GM19467 (cell line): ENCODE data around the gene CLIP4.
"Not testable (repeated sequence)": the region's sequence is repeated elsewhere in the genome, so short reads cannot be mapped to it uniquely, and the experiment has no call there.

Experiments
- ATAC-seq: cut with Tn5 transposase; IDR thresholded peaks from one replicate; pipeline ENCODE4 v1.9.1; 2021; ENCODE audit warnings: mild to moderate bottlenecking, moderate library complexity; ENCODE audit not compliant: unreplicated experiment

The CLIP4 gene

DNA sequence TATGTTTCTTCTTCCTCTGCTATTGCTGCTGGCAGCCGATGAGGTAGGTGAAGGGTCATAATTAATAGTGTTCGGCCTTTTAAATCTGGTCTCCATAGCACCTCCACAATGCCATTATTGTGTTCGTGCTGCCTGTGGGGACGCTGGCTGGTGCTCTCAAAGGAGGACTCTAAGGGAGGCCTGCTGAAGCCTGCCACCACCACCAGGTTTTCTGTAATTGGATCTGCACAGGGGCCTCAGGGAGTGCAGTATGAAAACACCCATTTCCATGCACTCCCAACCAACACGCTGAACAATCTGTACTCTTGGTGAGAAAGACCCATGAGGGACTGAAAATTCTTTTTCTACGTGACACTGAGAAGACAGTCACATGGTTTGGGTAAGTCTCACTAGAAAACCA lies 17.6 kb upstream of the CLIP4 start:
- no peak for ATAC-seq

DNA sequence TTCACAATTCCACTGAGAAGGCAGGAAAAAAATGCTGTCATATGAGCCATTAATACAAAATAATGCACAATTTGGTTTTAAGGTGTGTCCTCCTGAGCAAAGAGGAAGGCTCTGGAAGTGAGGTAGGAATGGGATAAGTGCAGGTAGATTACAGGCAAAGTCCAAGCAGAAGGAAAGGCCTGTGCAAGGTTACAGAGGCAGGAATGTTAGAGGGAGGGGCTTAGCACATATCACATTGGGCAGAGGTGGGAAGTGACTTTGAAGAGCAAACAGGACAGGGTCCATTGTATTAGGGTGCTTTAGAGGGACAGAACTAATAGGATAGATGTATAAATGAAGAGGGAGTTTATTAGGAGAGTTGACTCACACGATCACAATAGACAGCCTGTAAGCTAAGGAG lies 14.7 kb upstream of the CLIP4 start:
- ATAC-seq: no peak

DNA sequence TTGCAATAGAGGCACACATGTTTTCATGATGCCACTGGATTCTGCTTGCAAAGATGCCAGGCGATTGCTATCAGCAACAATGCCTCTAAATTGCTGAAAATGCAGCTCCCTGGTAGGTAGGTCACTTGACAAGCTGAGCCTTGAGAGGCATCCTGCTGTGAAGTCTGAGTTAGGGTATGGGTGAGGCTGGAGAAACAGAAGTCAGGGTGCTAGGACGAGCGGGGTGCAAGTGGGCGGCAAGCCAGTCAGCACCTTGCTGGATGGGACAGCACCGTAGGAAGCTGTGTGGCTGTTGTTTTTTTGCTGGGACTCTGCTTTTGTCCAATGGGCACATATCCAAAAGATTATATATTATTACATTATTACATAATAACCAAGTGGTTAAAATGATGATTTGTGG lies 10.5 kb upstream of the CLIP4 start:
- no peak for ATAC-seq

DNA sequence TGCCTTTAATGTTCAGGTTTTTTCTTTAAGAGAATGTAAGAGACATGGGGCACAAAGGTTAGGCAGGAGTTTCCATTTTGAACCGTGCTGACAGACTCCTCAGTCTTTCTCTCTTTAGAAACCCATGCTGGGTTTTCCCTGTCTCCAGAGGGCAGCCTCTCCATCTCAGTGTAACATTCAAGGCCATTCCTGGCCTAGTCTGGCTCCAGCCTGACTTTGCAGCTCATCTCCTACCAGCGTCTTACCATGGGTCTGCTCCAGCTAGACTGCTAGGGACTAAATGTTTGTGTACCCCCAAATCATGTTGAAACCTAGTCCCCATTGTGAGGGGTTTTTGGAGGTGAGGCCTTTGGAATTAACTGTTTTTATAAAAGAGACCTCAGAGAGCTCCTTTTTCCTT lies 9.8 kb upstream of the CLIP4 start:
- no peak for ATAC-seq

DNA sequence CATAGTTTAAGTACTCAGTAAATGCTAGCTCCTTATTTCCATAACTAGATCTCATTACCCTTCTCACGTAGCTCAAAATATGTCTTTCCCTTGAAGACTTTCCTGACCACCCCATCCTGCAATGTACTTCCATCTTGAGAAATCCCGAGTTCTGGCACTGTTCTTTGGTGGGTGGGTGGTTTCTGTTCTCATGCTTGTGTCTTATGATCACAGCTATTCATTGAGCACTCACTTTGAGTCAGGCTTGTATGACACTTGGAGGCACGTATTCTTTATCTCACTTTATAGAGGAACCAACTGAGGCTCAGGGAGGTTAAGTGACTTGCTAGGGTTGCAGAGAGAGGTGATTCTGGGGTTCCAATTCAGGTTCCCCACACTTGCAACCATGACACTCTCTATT lies 9.0 kb upstream of the CLIP4 start:
- ATAC-seq: no peak

- no peak for ATAC-seq
Observed at GRCh38 chr2:29106980-29107388, 8.2 kb upstream of the CLIP4 start.

- not testable (repeated sequence) for ATAC-seq
Observed at GRCh38 chr2:29107547-29107946, 7.7 kb upstream of the CLIP4 start.

GRCh38 chr2:29108225-29108624 lies 7.0 kb upstream of the CLIP4 start:
- ATAC-seq: no peak

- ATAC-seq: no peak
Observed at GRCh38 chr2:29109246-29109645, 6.0 kb upstream of the CLIP4 start.

DNA sequence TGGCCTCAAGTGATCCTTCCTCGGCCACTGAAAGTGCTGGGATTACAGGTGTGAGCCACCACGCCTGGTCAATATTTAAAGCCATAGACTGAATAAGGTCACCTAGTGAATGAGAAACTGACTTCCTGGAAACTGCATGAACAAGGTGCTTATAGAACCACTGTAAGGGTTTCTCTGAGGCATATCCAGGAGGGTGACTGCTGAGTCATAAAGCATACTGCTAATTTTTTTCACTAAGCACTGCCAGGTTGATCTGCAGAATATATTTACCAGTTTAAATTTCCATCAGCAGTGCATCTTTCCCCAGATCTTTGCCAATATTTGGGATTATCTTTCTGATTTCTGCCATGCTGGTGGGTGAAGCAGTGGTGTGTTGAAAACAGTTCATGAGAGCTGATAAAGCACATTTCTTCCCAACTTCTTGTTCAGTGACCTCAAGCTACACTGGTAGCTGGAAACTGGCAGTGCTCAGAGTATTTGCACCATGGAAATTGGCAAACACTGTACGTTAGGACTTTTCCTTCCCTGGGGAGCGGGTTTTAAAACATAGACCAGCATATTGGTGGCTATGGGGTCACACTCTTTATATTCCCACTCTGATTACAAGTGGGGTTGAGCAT lies 4.2 kb upstream of the CLIP4 start:
- ATAC-seq: no peak

DNA sequence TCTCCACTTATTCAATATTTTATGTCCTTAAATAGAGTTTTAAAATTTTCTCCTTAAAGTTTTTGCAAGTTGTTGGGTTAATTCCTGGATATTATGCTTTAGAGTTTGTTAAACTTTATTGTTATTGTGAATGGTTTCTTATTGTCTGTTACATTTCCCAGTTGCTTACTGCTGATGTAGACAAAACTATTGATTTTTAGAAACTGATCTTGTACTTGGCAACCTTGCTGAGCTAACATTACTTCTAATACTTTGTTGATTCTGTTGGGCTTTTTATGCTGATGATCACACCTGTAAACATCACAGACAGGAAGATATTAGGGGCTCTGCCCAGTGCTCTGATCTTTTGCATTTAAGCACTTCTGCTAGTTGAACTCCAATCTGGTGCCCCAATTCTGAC lies 2.8 kb upstream of the CLIP4 start:
- no peak for ATAC-seq

DNA sequence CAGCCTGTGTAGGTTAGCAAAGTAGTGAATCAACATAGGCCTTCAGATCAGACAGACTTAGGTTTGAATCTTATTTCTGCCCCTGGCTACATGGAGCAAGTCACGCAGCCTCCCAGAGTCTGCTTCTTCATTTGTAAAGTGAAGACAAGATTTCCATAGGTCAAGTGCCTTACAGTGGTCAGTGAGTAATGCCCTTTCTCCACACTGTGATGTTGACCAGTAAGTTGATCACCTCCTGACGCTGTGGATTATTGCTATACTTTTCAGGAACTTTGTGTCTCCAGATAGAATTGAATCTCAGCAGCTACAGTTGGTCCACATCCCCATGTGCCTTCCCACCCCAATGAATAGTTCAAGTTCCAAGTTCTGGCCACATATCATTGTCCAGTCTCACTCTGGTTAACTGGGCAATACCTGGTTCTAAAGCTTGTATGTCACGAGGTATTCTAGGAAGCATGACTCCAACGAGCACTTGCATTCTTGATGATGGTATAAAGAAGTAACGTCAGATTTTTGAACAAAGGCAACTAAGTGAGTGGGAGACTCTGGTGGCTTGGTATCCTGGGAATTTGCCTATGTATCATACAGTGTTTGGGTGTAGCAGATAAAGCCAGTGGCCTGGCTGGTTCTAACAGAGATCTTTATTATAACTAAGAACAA lies 2.1 kb upstream of the CLIP4 start:
- no peak for ATAC-seq

DNA sequence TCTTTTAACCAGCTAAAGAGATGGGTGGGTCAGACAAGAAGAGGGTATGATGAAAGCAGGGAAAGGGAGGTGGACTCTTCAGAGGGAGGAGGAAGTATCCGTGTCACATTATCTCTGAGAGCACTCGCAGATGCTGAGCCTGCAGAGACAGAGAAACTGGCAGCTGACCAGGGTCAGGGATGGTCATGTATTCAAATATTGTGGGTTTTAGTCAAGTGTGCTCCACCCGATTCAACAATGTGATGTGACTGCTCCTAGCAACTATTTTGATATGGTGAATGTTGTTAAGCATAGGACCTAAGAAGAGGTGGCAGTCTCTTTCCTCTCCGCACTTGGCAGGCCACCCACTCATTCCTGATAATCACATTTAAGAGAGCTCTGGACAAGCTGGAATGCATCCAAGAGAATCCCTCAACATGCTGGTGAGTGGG lies 1.3 kb upstream of the CLIP4 start:
- no peak for ATAC-seq

- no peak for ATAC-seq
Observed at GRCh38 chr2:29114586-29114945, 649 bp upstream of the CLIP4 start.

- no peak for ATAC-seq
Observed at GRCh38 chr2:29115797-29116781, 874 bp downstream of the CLIP4 start.

DNA sequence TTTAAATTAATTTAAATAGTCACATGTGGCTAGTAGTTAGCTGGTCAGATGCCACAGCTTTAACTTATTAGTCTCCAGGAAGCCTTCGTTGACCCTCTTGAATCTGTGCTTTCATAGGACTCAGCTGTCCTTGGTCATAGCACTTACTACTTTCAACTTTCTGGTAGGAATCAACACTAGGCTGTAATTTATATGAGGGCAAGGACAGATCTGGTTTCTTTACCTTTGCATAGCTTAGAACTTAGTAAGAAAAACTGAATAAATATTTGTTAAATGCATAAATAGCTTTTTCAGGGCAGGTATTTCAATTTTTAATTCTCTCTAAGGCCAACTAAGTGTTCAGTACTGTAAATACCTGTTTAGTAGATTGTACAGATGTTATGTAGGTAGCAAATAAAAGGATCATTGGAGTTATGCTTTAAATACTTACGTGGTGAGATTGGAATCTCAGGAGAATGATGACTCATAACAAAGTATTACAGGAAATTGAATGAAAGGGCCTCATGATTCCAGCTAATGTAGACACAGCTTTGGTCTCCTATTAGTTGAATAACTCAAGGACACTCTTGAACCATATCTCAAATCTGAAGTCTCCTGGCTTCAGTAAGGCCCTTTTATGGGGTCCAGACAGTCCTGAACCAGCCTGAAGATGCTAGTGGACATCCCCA lies 2.6 kb downstream of the CLIP4 start:
- no peak for ATAC-seq

- ATAC-seq: no peak
Observed at GRCh38 chr2:29119211-29119610, 4.0 kb downstream of the CLIP4 start.

- ATAC-seq: no peak
Observed at GRCh38 chr2:29120846-29121245, 5.6 kb downstream of the CLIP4 start.

- no peak for ATAC-seq
Observed at GRCh38 chr2:29123617-29124349, 8.6 kb downstream of the CLIP4 start.

- ATAC-seq: no peak
Observed at GRCh38 chr2:29124504-29124903, 9.3 kb downstream of the CLIP4 start.
